Smooth muscle cell (in vitro differentiated cells): ENCODE measurements around the gene ADGRV1. TPM values are rescaled to one million over a fixed set of nuclear protein-coding genes. Genes with fewer than 3 reads are reported as not detected.
A peak's percentile ranks its signal among the peaks of the same experiment; 100 is the strongest.

ENCODE experiments used
- DNase-seq: peaks from one replicate; lab custom pipeline; 2025; ENCODE audit not compliant: unreplicated experiment; lab: John Stamatoyannopoulos, UW
- H2AFZ ChIP-seq: fragments of 200-600 bp; sonication (generic); 2 replicates; pipeline ENCODE4 v1.6.0; 2016; ENCODE audit warnings: antibody characterized with exemption, low read depth, mild to moderate bottlenecking
- H3F3A ChIP-seq: fragments of 200-600 bp; sonication (generic); 2 replicates; pipeline ENCODE4 v1.6.0; 2017; ENCODE audit warnings: antibody characterized with exemption, low read depth
- H3K27ac ChIP-seq: fragments of 200-600 bp; sonication (generic); 2 replicates; pipeline ENCODE4 v1.5.1; 2016; ENCODE audit warnings: low read depth, mild to moderate bottlenecking
- H3K27me3 ChIP-seq: fragments of 200-600 bp; sonication (generic); 2 replicates; pipeline ENCODE4 v1.6.1; 2016; ENCODE audit warnings: low read depth, mild to moderate bottlenecking
- H3K36me3 ChIP-seq: fragments of 200-600 bp; sonication (generic); 2 replicates; pipeline ENCODE4 v1.5.1; 2016; ENCODE audit warnings: low read depth
- H3K4me1 ChIP-seq: fragments of 200-600 bp; sonication (generic); 2 replicates; pipeline ENCODE4 v1.5.1; 2016; ENCODE audit warnings: low read depth
- H3K4me2 ChIP-seq: fragments of 200-600 bp; sonication (generic); 2 replicates; pipeline ENCODE4 v1.6.0; 2016; ENCODE audit warnings: mild to moderate bottlenecking
- H3K4me3 ChIP-seq: fragments of 200-600 bp; sonication (generic); 2 replicates; pipeline ENCODE4 v1.5.1; 2016; ENCODE audit warnings: mild to moderate bottlenecking
- H3K79me2 ChIP-seq: fragments of 200-600 bp; sonication (generic); 2 replicates; pipeline ENCODE4 v1.6.0; 2016; ENCODE audit warnings: low read depth, mild to moderate bottlenecking
- H3K9ac ChIP-seq: fragments of 200-600 bp; sonication (generic); 2 replicates; pipeline ENCODE4 v1.6.0; 2016; ENCODE audit warnings: low read depth
- H3K9me3 ChIP-seq: fragments of 200-600 bp; sonication (generic); replicated peaks from 2 replicates; pipeline ENCODE4 v1.5.1; 2016; ENCODE audit warnings: low read depth
- H4K20me1 ChIP-seq: fragments of 200-600 bp; sonication (generic); 2 replicates; pipeline ENCODE4 v1.6.0; 2016; ENCODE audit warnings: low read depth
- CTCF ChIP-seq: fragments of 200-600 bp; sonication (generic); IDR thresholded peaks from 2 replicates; pipeline ENCODE4 v1.5.1; 2017; ENCODE audit warnings: borderline replicate concordance, mild to moderate bottlenecking, antibody characterized with exemption; ENCODE audit not compliant: insufficient read depth, poor library complexity, severe bottlenecking
- WGBS: methylation state at CpG from one replicate; pipeline ENCODE4 v1.1.7; 2016; ENCODE audit warnings: low lambda C conversion rate; 5-methylcytosine and 5-hydroxymethylcytosine counted together
- polyA plus RNA-seq: library from polyadenylated mRNA; unstranded; fragments of >200 nt; fragmentation: Nextera tagmentation; extraction: Ambion mirVana; gene quantifications from 2 replicates; pipeline ENCODE4 v1.2.1, GENCODE V29; 2016
- total RNA-seq: library from RNA; depleted of rRNA; stranded (reverse); fragments of >200 nt; gene quantifications from 2 replicates; pipeline ENCODE4 v1.2.3, GENCODE V29; 2014

The ADGRV1 gene
- total and polyA plus RNA-seq, 2 experiments from 2014 or later = 16.8 to 17.7 TPM

DNA sequence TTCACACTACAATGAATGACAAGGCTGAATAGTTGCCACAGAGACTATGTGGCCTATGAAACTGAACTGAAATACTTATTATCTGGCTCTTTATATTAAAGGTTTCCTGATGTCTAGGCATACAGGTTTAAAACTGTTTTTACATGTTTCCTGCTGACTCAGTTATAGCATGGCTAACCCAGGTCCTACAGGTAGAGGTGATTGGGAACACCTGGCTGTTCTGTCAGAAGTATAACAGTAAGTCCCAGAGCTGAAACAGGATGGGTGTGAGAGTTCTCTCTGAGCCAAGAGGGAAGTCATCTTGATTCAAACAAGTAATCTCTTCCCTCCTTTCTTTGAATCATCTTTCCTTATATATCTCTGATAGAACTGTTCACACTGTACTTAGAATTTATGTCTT is 4.9 kb upstream of the ADGRV1 start:
- no peak overlapping the region for H3K9ac ChIP-seq

DNA sequence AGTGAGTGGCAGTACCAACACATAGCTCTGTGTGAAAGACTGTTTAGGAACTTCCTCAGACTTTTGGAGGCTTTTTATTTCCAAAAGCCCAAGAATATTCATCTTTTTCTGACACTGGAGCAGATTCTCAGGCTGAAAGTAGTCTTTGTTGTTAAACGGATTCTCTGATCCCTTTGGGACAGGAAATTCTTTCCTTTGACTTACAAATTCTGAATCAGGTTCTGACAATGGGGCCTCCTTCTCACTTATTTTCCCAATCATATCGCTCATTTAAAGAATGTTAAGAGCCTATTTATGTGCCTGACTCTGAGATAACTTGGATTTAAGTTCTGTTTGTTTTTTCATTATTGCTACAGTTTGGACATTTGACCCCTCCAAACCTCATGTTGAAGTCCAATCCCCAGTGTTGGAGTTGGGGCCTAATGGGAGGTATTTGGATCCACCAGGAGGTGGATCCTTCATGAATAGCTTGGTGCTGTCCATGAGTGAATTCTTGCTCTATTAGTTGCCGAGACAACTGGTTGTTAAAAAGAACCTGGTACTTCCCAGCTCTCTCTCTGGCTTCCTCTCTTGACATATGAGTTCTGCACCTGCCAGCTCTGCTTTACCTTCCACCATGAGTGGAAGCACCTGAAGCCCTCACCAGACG is 4.1 kb upstream of the ADGRV1 start:
- no peak overlapping the region for H3K4me2 ChIP-seq
- no peaks in the 10 kb centered on the region for H3K79me2 ChIP-seq
- DNase-seq = no peak
- no peak overlapping the region for H3K9ac ChIP-seq
- WGBS = 60% methylated on average over 4 of the region's 4 CpGs
- no peaks in the 10 kb centered on the region for H3F3A ChIP-seq
- TF ChIP-seq CTCF = no peak
- no peaks in the 10 kb centered on the region for H4K20me1 ChIP-seq
- no peak overlapping the region for H2AFZ ChIP-seq
- H3K36me3 ChIP-seq = no peaks in the 10 kb centered on the region
- no peaks in the 10 kb centered on the region for H3K9me3 ChIP-seq
- H3K4me3 ChIP-seq = no peak overlapping the region
- H3K4me1 ChIP-seq = peaks cover 9% of the 10 kb centered on the region
- H3K27ac ChIP-seq = no peak overlapping the region
- peaks cover 66% of the 10 kb centered on the region for H3K27me3 ChIP-seq

More for the DNA sequence above, 4.9 kb upstream of the ADGRV1 start:
- H3K4me2 ChIP-seq = no peak overlapping the region
- H4K20me1 ChIP-seq = no peaks in the 10 kb centered on the region
- no peak for DNase-seq
- no peak overlapping the region for H3K4me3 ChIP-seq
- no peak for TF ChIP-seq CTCF
- H3K36me3 ChIP-seq = no peaks in the 10 kb centered on the region
- H3K27me3 ChIP-seq = peaks cover 58% of the 10 kb centered on the region
- no peaks in the 10 kb centered on the region for H3K9me3 ChIP-seq
- H3F3A ChIP-seq = no peaks in the 10 kb centered on the region
- no peak overlapping the region for H2AFZ ChIP-seq
- H3K4me1 ChIP-seq = peaks cover 9% of the 10 kb centered on the region
- H3K79me2 ChIP-seq = no peaks in the 10 kb centered on the region
- no peak overlapping the region for H3K27ac ChIP-seq

- Histone ChIP-seq H3K4me2 (no peak overlapping the region), H3K27me3 (peaks cover 77% of the 10 kb centered on the region), H4K20me1 (no peaks in the 10 kb centered on the region), H2AFZ (no peak overlapping the region), H3K9ac (no peak overlapping the region), H3K4me3 (no peak overlapping the region), H3F3A (no peaks in the 10 kb centered on the region), H3K4me1 (peaks cover 11% of the 10 kb centered on the region), H3K36me3 (no peaks in the 10 kb centered on the region), H3K27ac (no peak overlapping the region), H3K9me3 (no peaks in the 10 kb centered on the region), H3K79me2 (no peaks in the 10 kb centered on the region)
- no peak for TF ChIP-seq CTCF
- no peak for DNase-seq
These were observed 2.9 kb upstream of the ADGRV1 start for GRCh38 chr5:90555666-90556065.

- H3K4me3 ChIP-seq = peak overlapping the region; percentile 48
- H3K9me3 ChIP-seq = no peaks in the 10 kb centered on the region
- H4K20me1 ChIP-seq = no peaks in the 10 kb centered on the region
- no peaks in the 10 kb centered on the region for H3F3A ChIP-seq
- peaks cover 80% of the 10 kb centered on the region for H3K27me3 ChIP-seq
- WGBS = 9% methylated on average over 9 of the region's 9 CpGs
- no peaks in the 10 kb centered on the region for H3K79me2 ChIP-seq
- no peak overlapping the region for H3K9ac ChIP-seq
- no peak for TF ChIP-seq CTCF
- no peak for DNase-seq
- H3K4me2 ChIP-seq = peak overlapping the region; percentile 84
- no peak overlapping the region for H2AFZ ChIP-seq
- H3K4me1 ChIP-seq = peaks cover 27% of the 10 kb centered on the region
- no peak overlapping the region for H3K27ac ChIP-seq
- no peaks in the 10 kb centered on the region for H3K36me3 ChIP-seq
These were observed 1.2 kb upstream of the ADGRV1 start for GRCh38 chr5:90557391-90557790.
